Stomach (tissue), 4 donors: ENCODE results near the gene LRRC4C.

ENCODE experiments used
- CTCF ChIP-seq, 7 experiments: fragments of 450-650 bp in 4 of 7; fragments of 200-600 bp in 3 of 7; sonication (generic) in 3 of 7; IDR thresholded peaks; one replicate each; pipeline ENCODE4 v1.5.1; 2016 to 2019; ENCODE audit warnings: antibody characterized with exemption in 7 of 7, control low read depth in 2 of 7, mild to moderate bottlenecking in 1 of 7
- EP300 ChIP-seq: sonication (generic); formaldehyde crosslinking; IDR thresholded peaks from one replicate; pipeline ENCODE4 v1.6.1; 2017; ENCODE audit warnings: antibody characterized with exemption
- POLR2A ChIP-seq, 4 donors: fragments of 450-650 bp; IDR thresholded peaks; one replicate each; pipeline ENCODE4 v1.6.1; 2016; ENCODE audit warnings: antibody characterized with exemption in 4 of 4, control low read depth in 2 of 4, mild to moderate bottlenecking in 1 of 4, moderate library complexity in 1 of 4
- POLR2AphosphoS5 ChIP-seq, 3 donors: sonication (generic); formaldehyde crosslinking; IDR thresholded peaks; one replicate each; pipeline ENCODE4 v1.6.1; 2016; ENCODE audit warnings: antibody characterized with exemption in 3 of 3

DNA sequence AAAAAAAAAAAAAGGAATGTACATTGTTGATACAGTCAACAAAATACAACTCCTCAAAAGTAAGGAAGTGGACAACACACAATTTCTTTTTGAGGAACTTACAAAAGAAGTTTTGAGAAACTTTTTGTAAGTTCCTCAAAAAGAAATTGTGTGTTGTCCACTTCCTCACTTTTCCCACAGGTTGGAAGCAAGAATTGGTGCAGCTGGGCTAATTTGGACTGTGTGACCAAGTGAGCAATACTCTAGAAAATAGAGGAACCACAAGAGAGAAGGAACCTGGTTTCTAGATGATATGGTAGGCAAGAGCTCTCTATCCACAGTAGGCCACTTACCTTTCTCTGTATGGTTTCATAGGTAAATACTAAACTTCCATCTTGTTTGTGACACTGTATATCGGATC, 1053.8 kb downstream of the LRRC4C start:
- TF ChIP-seq CTCF (IDR thresholded peaks at IDR 0.05) = no peak
- no peak for TF ChIP-seq POLR2AphosphoS5 (IDR thresholded peaks at IDR 0.05)
- TF ChIP-seq EP300 = no peak
- no peak for TF ChIP-seq POLR2A (IDR thresholded peaks at IDR 0.05)
